WTC11 (cell line): ENCODE measurements around the gene CARS1. TPM values are rescaled to one million over a fixed set of nuclear protein-coding genes. Genes with fewer than 3 reads are reported as not detected.

Source experiments
- ATAC-seq: fragments of 200-7000 bp; cut with Tn5 transposase; 2 replicates; pipeline ENCODE4 v1.10.0; 2021; ENCODE audit warnings: mild to moderate bottlenecking, moderate library complexity
- CTCF ChIA-PET: fragments of 300-600 bp; sonication (Branson Sonifier 250); formaldehyde crosslinking; loops from one replicate; lab custom pipeline; 2021; ENCODE audit warnings: antibody characterized with exemption; lab: Charles Lee
- POLR2A ChIA-PET: fragments of 350-600 bp; sonication (Branson Sonifier 250); formaldehyde crosslinking; loops from one replicate; lab custom pipeline; 2021; ENCODE audit warnings: antibody characterized with exemption; lab: Charles Lee
- DNase-seq: peaks from one replicate; pipeline ENCODE4 v3.0.0; 2021; ENCODE audit warnings: low spot score
- H3K27ac Mint-ChIP-seq: 2 replicates; pipeline ENCODE4 v1.8.0; 2021; ENCODE audit warnings: mixed read lengths
- H3K27me3 Mint-ChIP-seq: 2 replicates; pipeline ENCODE4 v1.8.0; 2021; ENCODE audit warnings: low read depth, mild to moderate bottlenecking, moderate library complexity, mixed read lengths
- H3K36me3 Mint-ChIP-seq: 2 replicates; pipeline ENCODE4 v1.8.0; 2021; ENCODE audit warnings: mixed read lengths
- H3K4me1 Mint-ChIP-seq: 2 replicates; pipeline ENCODE4 v1.8.0; 2022; ENCODE audit warnings: mixed read lengths
- H3K4me3 Mint-ChIP-seq: 2 replicates; pipeline ENCODE4 v1.8.0; 2021; ENCODE audit warnings: mild to moderate bottlenecking, moderate library complexity, mixed read lengths
- H3K9me3 Mint-ChIP-seq: 2 replicates; pipeline ENCODE4 v1.8.0; 2021; ENCODE audit warnings: mixed read lengths
- ESRRA ChIP-seq: sonication (generic); formaldehyde crosslinking; IDR thresholded peaks from 2 replicates; pipeline ENCODE4 v1.8.1; 2022; ENCODE audit warnings: mild to moderate bottlenecking, missing genetic modification reagents, borderline replicate concordance
- FOXJ3 ChIP-seq: sonication (generic); formaldehyde crosslinking; IDR thresholded peaks from 2 replicates; pipeline ENCODE4 v1.9.0; 2021; ENCODE audit warnings: missing genetic modification reagents, mild to moderate bottlenecking, borderline replicate concordance
- GABPB1 ChIP-seq: sonication (generic); formaldehyde crosslinking; IDR thresholded peaks from 2 replicates; pipeline ENCODE4 v1.8.1; 2023; ENCODE audit warnings: mild to moderate bottlenecking, missing genetic modification reagents
- GRHL2 ChIP-seq: fragments of 250-450 bp; sonication (Bioruptor Pico); IDR thresholded peaks from 2 replicates; pipeline ENCODE4 v1.8.0; 2022; ENCODE audit warnings: mild to moderate bottlenecking, moderate library complexity; ENCODE audit not compliant: insufficient replicate concordance, severe bottlenecking
- GTF2I ChIP-seq: fragments of 250-450 bp; sonication (Bioruptor Pico); conservative IDR thresholded peaks from 2 replicates; pipeline ENCODE4 v1.4.0; 2021; ENCODE audit warnings: mild to moderate bottlenecking
- HMGA2 ChIP-seq: fragments of 250-450 bp; sonication (Bioruptor Pico); IDR thresholded peaks from 2 replicates; pipeline ENCODE4 v1.4.0; 2021; ENCODE audit warnings: mild to moderate bottlenecking, moderate library complexity
- JUN ChIP-seq: sonication (generic); formaldehyde crosslinking; IDR thresholded peaks from 2 replicates; pipeline ENCODE4 v1.8.0; 2023; ENCODE audit warnings: mild to moderate bottlenecking, missing genetic modification reagents
- KAT7 ChIP-seq: sonication (generic); formaldehyde crosslinking; IDR thresholded peaks from 2 replicates; pipeline ENCODE4 v1.8.1; 2023; ENCODE audit warnings: missing genetic modification reagents, mild to moderate bottlenecking, borderline replicate concordance
- ZBTB21 ChIP-seq: sonication (generic); formaldehyde crosslinking; IDR thresholded peaks from 2 replicates; pipeline ENCODE4 v1.8.1; 2023; ENCODE audit warnings: mild to moderate bottlenecking, missing genetic modification reagents, borderline replicate concordance
- ZNF121 ChIP-seq: sonication (generic); formaldehyde crosslinking; IDR thresholded peaks from 2 replicates; pipeline ENCODE4 v1.8.0; 2023; ENCODE audit warnings: missing genetic modification reagents
- ZNF232 ChIP-seq: sonication (generic); formaldehyde crosslinking; IDR thresholded peaks from 2 replicates; pipeline ENCODE4 v1.8.0; 2022; ENCODE audit warnings: mild to moderate bottlenecking, missing genetic modification reagents
- ZNF317 ChIP-seq: sonication (generic); formaldehyde crosslinking; IDR thresholded peaks from 2 replicates; pipeline ENCODE4 v1.8.1; 2023; ENCODE audit warnings: low read depth, mild to moderate bottlenecking, moderate library complexity, missing genetic modification reagents, borderline replicate concordance
- total RNA-seq: library from RNA; stranded (reverse); gene quantifications from 3 replicates; pipeline ENCODE4 v1.2.3, GENCODE V29; 2021
- TF ChIP-seq, protein P1 (sequence below): sonication (generic); formaldehyde crosslinking; IDR thresholded peaks from 2 replicates; pipeline ENCODE4 v1.8.1; 2022; ENCODE audit warnings: low read depth, missing genetic modification reagents, borderline replicate concordance
- TF ChIP-seq, protein P2 (sequence below): sonication (generic); formaldehyde crosslinking; IDR thresholded peaks from 2 replicates; pipeline ENCODE4 v1.8.0; 2022; ENCODE audit warnings: mild to moderate bottlenecking, missing genetic modification reagents
- TF ChIP-seq, protein P3 (sequence below): sonication (generic); formaldehyde crosslinking; conservative IDR thresholded peaks from 2 replicates; pipeline ENCODE4 v1.8.1; 2023; ENCODE audit warnings: mild to moderate bottlenecking, low read depth, missing genetic modification reagents, moderate library complexity
- TF ChIP-seq, protein P4 (sequence below): fragments of 250-450 bp; sonication (Bioruptor Pico); IDR thresholded peaks from 2 replicates; pipeline ENCODE4 v1.9.0; 2021; ENCODE audit warnings: mild to moderate bottlenecking, borderline replicate concordance
- TF ChIP-seq, protein P5 (sequence below): fragments of 250-450 bp; sonication (Bioruptor Pico); IDR thresholded peaks from 2 replicates; pipeline ENCODE4 v1.9.0; 2021; ENCODE audit warnings: moderate library complexity, mild to moderate bottlenecking, inconsistent platforms, borderline replicate concordance
- TF ChIP-seq, protein P6 (sequence below): sonication (generic); formaldehyde crosslinking; IDR thresholded peaks from 2 replicates; pipeline ENCODE4 v1.8.1; 2023; ENCODE audit warnings: mild to moderate bottlenecking, missing genetic modification reagents, borderline replicate concordance

CARS1 gene
- total RNA-seq, 1 experiment from 2014 or later, result 92.0 TPM

DNA sequence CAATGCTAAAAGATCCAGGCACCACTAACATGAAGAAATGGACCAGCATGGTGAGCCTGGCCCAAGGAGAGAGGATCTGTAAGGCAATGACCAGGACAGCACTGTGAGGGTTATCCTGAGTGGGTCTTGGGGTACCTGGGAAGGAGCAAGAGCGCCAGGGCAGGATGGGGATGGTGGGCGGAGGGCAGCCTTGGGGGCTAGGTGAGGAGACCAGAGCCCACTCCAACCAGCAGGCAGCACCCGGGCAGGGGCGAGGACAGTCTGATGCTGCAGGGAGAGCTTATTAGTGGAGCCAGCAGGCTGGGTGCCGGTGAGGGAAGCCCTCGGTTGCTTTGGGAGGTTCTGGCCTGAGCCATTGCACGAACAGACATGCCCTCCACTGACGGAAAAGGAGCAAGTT is 54.4 kb downstream of the CARS1 start (continued):
- TF ChIP-seq, protein P1, sequence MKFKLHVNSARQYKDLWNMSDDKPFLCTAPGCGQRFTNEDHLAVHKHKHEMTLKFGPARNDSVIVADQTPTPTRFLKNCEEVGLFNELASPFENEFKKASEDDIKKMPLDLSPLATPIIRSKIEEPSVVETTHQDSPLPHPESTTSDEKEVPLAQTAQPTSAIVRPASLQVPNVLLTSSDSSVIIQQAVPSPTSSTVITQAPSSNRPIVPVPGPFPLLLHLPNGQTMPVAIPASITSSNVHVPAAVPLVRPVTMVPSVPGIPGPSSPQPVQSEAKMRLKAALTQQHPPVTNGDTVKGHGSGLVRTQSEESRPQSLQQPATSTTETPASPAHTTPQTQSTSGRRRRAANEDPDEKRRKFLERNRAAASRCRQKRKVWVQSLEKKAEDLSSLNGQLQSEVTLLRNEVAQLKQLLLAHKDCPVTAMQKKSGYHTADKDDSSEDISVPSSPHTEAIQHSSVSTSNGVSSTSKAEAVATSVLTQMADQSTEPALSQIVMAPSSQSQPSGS (CRISPR knock-in tag), result no peak
- no peak for TF ChIP-seq ZNF317 (CRISPR knock-in tag)
- TF ChIP-seq, protein P2, sequence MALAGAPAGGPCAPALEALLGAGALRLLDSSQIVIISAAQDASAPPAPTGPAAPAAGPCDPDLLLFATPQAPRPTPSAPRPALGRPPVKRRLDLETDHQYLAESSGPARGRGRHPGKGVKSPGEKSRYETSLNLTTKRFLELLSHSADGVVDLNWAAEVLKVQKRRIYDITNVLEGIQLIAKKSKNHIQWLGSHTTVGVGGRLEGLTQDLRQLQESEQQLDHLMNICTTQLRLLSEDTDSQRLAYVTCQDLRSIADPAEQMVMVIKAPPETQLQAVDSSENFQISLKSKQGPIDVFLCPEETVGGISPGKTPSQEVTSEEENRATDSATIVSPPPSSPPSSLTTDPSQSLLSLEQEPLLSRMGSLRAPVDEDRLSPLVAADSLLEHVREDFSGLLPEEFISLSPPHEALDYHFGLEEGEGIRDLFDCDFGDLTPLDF (CRISPR knock-in tag), result no peak
- TF ChIP-seq, all 79 proteins: peak for 0

DNA sequence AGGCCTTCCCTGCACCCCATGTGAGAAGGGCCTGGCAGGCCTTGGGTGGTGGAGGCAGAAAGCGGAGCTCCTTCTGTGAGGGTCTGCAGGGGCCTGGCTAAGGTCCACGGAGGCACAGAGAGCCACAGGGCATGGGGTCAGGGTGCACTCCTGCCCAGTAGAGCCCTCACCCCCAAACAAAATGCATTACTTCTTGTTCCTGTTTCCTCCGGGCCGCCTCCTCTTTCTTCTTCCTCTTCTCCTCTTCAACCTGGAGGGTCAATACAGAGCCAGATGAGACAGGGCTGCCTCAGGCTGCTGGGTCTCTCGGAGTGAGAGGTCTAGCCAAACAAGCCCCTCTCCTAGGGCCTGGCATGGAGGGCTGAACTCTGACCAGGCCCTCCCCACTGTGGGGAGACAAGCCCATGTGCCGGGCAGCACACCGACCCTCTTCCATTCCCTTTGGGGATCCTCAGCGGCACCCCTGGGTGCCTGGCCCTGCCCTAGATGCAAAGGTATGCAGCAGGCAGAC is 54.8 kb downstream of the CARS1 start:
- no peaks in the 10 kb centered on the region for H3K9me3 Mint-ChIP-seq
- no peak for TF ChIP-seq GRHL2 (CRISPR knock-in tag)
- TF ChIP-seq KAT7 (CRISPR knock-in tag), result no peak
- no peak for TF ChIP-seq ZNF121 (CRISPR knock-in tag)
- TF ChIP-seq ZBTB21 (CRISPR knock-in tag), result no peak
- TF ChIP-seq, protein P3, sequence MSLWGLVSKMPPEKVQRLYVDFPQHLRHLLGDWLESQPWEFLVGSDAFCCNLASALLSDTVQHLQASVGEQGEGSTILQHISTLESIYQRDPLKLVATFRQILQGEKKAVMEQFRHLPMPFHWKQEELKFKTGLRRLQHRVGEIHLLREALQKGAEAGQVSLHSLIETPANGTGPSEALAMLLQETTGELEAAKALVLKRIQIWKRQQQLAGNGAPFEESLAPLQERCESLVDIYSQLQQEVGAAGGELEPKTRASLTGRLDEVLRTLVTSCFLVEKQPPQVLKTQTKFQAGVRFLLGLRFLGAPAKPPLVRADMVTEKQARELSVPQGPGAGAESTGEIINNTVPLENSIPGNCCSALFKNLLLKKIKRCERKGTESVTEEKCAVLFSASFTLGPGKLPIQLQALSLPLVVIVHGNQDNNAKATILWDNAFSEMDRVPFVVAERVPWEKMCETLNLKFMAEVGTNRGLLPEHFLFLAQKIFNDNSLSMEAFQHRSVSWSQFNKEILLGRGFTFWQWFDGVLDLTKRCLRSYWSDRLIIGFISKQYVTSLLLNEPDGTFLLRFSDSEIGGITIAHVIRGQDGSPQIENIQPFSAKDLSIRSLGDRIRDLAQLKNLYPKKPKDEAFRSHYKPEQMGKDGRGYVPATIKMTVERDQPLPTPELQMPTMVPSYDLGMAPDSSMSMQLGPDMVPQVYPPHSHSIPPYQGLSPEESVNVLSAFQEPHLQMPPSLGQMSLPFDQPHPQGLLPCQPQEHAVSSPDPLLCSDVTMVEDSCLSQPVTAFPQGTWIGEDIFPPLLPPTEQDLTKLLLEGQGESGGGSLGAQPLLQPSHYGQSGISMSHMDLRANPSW (CRISPR knock-in tag), result no peak
- no peak for TF ChIP-seq HMGA2 (CRISPR knock-in tag)
- TF ChIP-seq, protein P4, sequence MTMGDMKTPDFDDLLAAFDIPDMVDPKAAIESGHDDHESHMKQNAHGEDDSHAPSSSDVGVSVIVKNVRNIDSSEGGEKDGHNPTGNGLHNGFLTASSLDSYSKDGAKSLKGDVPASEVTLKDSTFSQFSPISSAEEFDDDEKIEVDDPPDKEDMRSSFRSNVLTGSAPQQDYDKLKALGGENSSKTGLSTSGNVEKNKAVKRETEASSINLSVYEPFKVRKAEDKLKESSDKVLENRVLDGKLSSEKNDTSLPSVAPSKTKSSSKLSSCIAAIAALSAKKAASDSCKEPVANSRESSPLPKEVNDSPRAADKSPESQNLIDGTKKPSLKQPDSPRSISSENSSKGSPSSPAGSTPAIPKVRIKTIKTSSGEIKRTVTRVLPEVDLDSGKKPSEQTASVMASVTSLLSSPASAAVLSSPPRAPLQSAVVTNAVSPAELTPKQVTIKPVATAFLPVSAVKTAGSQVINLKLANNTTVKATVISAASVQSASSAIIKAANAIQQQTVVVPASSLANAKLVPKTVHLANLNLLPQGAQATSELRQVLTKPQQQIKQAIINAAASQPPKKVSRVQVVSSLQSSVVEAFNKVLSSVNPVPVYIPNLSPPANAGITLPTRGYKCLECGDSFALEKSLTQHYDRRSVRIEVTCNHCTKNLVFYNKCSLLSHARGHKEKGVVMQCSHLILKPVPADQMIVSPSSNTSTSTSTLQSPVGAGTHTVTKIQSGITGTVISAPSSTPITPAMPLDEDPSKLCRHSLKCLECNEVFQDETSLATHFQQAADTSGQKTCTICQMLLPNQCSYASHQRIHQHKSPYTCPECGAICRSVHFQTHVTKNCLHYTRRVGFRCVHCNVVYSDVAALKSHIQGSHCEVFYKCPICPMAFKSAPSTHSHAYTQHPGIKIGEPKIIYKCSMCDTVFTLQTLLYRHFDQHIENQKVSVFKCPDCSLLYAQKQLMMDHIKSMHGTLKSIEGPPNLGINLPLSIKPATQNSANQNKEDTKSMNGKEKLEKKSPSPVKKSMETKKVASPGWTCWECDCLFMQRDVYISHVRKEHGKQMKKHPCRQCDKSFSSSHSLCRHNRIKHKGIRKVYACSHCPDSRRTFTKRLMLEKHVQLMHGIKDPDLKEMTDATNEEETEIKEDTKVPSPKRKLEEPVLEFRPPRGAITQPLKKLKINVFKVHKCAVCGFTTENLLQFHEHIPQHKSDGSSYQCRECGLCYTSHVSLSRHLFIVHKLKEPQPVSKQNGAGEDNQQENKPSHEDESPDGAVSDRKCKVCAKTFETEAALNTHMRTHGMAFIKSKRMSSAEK (CRISPR knock-in tag), result no peak
- TF ChIP-seq, all 79 proteins: peak for 0
- ChIA-PET POLR2A (no interaction called here), CTCF (interaction anchor here (0.9 to 1.6 kb wide), 2 partner anchors 10 to 89 kb away, joined by 3 to 5 read pairs; partner anchors contain the start of gene NAP1L4)
- DNase-seq, result no peak
- Mint-ChIP-seq H3K27ac (no peak overlapping the region), H3K4me3 (no peak overlapping the region), H3K27me3 (no peaks in the 10 kb centered on the region), H3K4me1 (no peaks in the 10 kb centered on the region), H3K36me3 (peaks cover 37% of the 10 kb centered on the region)
- ATAC-seq, result no peak

DNA sequence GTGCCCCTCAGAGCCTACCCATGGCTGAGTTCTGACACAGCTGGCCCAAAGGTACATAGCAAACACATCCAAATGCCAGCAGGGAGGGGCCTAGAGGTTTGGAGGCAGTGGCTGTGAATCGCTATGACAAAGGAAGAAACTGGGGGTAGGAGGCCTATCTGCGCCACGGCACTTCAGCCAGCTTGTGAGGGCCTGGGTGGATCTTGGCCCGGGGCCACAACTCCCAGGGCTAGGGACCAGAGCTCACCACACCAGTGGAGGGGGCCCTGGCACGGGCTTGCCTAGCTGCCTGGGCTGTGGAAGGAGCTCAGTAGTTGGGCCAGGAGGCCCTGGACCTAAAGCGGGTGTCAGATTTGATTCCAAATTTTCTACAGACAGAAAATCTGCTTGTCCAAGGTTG is 55.7 kb downstream of the CARS1 start:
- Mint-ChIP-seq H3K36me3 (peaks cover 37% of the 10 kb centered on the region), H3K9me3 (no peaks in the 10 kb centered on the region), H3K27me3 (no peaks in the 10 kb centered on the region), H3K4me1 (peaks cover 4% of the 10 kb centered on the region), H3K4me3 (no peak overlapping the region), H3K27ac (no peak overlapping the region)
- CTCF ChIA-PET, result no interaction called here
- no peak for DNase-seq
- no peak for ATAC-seq
- POLR2A ChIA-PET, result no interaction called here
- TF ChIP-seq GABPB1 (no peak), ZNF232 (CRISPR knock-in tag) (no peak), JUN (no peak), GRHL2 (CRISPR knock-in tag) (no peak), GTF2I (no peak), FOXJ3 (CRISPR knock-in tag) (no peak), ESRRA (CRISPR knock-in tag) (no peak)
- TF ChIP-seq, protein P5, sequence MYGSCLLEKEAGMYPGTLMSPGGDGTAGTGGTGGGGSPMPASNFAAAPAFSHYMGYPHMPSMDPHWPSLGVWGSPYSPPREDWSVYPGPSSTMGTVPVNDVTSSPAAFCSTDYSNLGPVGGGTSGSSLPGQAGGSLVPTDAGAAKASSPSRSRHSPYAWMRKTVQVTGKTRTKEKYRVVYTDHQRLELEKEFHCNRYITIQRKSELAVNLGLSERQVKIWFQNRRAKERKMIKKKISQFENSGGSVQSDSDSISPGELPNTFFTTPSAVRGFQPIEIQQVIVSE (CRISPR knock-in tag), result no peak
- TF ChIP-seq, protein P6, sequence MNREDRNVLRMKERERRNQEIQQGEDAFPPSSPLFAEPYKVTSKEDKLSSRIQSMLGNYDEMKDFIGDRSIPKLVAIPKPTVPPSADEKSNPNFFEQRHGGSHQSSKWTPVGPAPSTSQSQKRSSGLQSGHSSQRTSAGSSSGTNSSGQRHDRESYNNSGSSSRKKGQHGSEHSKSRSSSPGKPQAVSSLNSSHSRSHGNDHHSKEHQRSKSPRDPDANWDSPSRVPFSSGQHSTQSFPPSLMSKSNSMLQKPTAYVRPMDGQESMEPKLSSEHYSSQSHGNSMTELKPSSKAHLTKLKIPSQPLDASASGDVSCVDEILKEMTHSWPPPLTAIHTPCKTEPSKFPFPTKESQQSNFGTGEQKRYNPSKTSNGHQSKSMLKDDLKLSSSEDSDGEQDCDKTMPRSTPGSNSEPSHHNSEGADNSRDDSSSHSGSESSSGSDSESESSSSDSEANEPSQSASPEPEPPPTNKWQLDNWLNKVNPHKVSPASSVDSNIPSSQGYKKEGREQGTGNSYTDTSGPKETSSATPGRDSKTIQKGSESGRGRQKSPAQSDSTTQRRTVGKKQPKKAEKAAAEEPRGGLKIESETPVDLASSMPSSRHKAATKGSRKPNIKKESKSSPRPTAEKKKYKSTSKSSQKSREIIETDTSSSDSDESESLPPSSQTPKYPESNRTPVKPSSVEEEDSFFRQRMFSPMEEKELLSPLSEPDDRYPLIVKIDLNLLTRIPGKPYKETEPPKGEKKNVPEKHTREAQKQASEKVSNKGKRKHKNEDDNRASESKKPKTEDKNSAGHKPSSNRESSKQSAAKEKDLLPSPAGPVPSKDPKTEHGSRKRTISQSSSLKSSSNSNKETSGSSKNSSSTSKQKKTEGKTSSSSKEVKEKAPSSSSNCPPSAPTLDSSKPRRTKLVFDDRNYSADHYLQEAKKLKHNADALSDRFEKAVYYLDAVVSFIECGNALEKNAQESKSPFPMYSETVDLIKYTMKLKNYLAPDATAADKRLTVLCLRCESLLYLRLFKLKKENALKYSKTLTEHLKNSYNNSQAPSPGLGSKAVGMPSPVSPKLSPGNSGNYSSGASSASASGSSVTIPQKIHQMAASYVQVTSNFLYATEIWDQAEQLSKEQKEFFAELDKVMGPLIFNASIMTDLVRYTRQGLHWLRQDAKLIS (CRISPR knock-in tag), result no peak
